Measurements from ENCODE around the gene ATAD5. TPM values are rescaled to one million over a fixed set of nuclear protein-coding genes. Genes with fewer than 3 reads are reported as not detected.

The ATAD5 gene
- total and polyA plus RNA-seq, 2 of the 13 experiments (the other 11 are each of a cell fraction or from before 2014, with no cell fraction given) = 1.8 to 10.7 TPM

GRCh38 chr17:30906101-30906911 lies 74.5 kb downstream of the ATAD5 start, which contains the start of gene TEFM (continued):
- TF ChIP-seq, protein P1, sequence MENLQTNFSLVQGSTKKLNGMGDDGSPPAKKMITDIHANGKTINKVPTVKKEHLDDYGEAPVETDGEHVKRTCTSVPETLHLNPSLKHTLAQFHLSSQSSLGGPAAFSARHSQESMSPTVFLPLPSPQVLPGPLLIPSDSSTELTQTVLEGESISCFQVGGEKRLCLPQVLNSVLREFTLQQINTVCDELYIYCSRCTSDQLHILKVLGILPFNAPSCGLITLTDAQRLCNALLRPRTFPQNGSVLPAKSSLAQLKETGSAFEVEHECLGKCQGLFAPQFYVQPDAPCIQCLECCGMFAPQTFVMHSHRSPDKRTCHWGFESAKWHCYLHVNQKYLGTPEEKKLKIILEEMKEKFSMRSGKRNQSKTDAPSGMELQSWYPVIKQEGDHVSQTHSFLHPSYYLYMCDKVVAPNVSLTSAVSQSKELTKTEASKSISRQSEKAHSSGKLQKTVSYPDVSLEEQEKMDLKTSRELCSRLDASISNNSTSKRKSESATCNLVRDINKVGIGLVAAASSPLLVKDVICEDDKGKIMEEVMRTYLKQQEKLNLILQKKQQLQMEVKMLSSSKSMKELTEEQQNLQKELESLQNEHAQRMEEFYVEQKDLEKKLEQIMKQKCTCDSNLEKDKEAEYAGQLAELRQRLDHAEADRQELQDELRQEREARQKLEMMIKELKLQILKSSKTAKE (CRISPR knock-in tag; IDR thresholded peaks at IDR 0.05; ENCODE audit: borderline replicate concordance) = peak; percentile 80
- TF ChIP-seq ZMYM3 (CRISPR knock-in tag; IDR thresholded peaks at IDR 0.05) = peak; percentile 90
- no peak for TF ChIP-seq GTF2F1 (IDR thresholded peaks at IDR 0.05; ENCODE audit: low read length)
- TF ChIP-seq, protein P2, sequence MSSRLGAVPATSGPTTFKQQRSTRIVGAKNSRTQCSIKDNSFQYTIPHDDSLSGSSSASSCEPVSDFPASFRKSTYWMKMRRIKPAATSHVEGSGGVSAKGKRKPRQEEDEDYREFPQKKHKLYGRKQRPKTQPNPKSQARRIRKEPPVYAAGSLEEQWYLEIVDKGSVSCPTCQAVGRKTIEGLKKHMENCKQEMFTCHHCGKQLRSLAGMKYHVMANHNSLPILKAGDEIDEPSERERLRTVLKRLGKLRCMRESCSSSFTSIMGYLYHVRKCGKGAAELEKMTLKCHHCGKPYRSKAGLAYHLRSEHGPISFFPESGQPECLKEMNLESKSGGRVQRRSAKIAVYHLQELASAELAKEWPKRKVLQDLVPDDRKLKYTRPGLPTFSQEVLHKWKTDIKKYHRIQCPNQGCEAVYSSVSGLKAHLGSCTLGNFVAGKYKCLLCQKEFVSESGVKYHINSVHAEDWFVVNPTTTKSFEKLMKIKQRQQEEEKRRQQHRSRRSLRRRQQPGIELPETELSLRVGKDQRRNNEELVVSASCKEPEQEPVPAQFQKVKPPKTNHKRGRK (CRISPR knock-in tag; IDR thresholded peaks at IDR 0.05) = no peak
- peak; percentile 87; the same call in 1 of the 2 replicates for TF ChIP-seq FOXC1 (CRISPR knock-in tag; IDR thresholded peaks at IDR 0.05; ENCODE audit: borderline replicate concordance)
- no peak for TF ChIP-seq ZNF607 (CRISPR knock-in tag; IDR thresholded peaks at IDR 0.05; ENCODE audit: borderline replicate concordance)
- no peak for TF ChIP-seq KAT2B (IDR thresholded peaks at IDR 0.05; ENCODE audit: borderline replicate concordance, low read depth, low read length)
- TF ChIP-seq ZSCAN20 (CRISPR knock-in tag; IDR thresholded peaks at IDR 0.05; ENCODE audit: borderline replicate concordance) = peak; percentile 66; the same call in 1 of the 2 replicates
- TF ChIP-seq HDAC2 (CRISPR knock-in tag; IDR thresholded peaks at IDR 0.05) = peak; percentile 95
- TF ChIP-seq ZNF816 (CRISPR knock-in tag; IDR thresholded peaks at IDR 0.05; ENCODE audit: borderline replicate concordance) = no peak; the same call in 1 of the 2 replicates
- TF ChIP-seq SNRNP70 (IDR thresholded peaks at IDR 0.05; ENCODE audit: low read depth, low read length) = no peak
- TF ChIP-seq HNRNPH1 (optimal IDR thresholded peaks at IDR 0.05; ENCODE audit: low read depth, low read length) = no peak
- TF ChIP-seq ZNF10 (CRISPR knock-in tag; IDR thresholded peaks at IDR 0.05; ENCODE audit: borderline replicate concordance, low read depth) = no peak
- peak; percentile 65; the same call in 1 of the 2 replicates for TF ChIP-seq ZNF292 (CRISPR knock-in tag; IDR thresholded peaks at IDR 0.05; ENCODE audit: borderline replicate concordance, low read depth)
- TF ChIP-seq PHB2 (IDR thresholded peaks at IDR 0.05; ENCODE audit: partially characterized antibody) = no peak
- 0 out of 2 replicates have a peak, but pooled peaks have one; percentile 29 for TF ChIP-seq ATF7-NPFF (CRISPR knock-in tag; IDR thresholded peaks at IDR 0.05; ENCODE audit: low read depth)
- no peak for TF ChIP-seq GLI4 (CRISPR knock-in tag; IDR thresholded peaks at IDR 0.05; ENCODE audit: borderline replicate concordance)
- TF ChIP-seq, protein P3, sequence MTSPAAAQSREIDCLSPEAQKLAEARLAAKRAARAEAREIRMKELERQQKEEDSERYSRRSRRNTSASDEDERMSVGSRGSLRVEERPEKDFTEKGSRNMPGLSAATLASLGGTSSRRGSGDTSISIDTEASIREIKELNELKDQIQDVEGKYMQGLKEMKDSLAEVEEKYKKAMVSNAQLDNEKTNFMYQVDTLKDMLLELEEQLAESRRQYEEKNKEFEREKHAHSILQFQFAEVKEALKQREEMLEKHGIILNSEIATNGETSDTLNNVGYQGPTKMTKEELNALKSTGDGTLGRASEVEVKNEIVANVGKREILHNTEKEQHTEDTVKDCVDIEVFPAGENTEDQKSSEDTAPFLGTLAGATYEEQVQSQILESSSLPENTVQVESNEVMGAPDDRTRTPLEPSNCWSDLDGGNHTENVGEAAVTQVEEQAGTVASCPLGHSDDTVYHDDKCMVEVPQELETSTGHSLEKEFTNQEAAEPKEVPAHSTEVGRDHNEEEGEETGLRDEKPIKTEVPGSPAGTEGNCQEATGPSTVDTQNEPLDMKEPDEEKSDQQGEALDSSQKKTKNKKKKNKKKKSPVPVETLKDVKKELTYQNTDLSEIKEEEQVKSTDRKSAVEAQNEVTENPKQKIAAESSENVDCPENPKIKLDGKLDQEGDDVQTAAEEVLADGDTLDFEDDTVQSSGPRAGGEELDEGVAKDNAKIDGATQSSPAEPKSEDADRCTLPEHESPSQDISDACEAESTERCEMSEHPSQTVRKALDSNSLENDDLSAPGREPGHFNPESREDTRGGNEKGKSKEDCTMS (CRISPR knock-in tag; conservative IDR thresholded peaks at IDR 0.05) = no peak
- TF ChIP-seq CSRNP2 (CRISPR knock-in tag; conservative IDR thresholded peaks at IDR 0.05; ENCODE audit: low read depth) = no peak

Measured in HepG2 (cell line).